Measurements from ENCODE around the gene TUBGCP4.

Gene TUBGCP4

DNA sequence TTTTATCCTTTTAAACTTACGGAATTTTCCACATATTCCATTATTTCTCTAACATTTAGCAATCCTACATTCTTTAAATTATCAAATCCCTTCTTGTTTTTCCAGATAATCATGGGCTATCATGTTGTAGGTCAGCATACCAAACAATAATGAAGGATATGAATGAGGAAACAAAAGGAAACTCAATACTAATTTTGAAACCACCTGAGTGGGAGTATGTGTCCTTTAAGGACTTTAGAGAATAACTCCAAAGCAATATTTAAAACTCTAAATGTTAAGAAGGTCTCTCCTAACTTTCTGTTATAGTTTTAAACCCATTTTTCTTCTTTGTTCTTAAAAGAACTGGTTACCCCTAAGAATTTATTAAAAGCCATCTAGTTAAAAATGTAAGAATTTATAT lies 79.1 kb downstream of the TUBGCP4 start:
- no peak overlapping the region for H3K4me3 ChIP-seq (ENCODE audit: low read depth, low read length)
- peaks cover 19% of the 10 kb centered on the region for H3K36me3 ChIP-seq (replicated peaks)
- no peak overlapping the region for H3K27ac ChIP-seq
- in situ Hi-C loops (cut with HindIII; ENCODE audit: low pct_ligation_motif_present, low sequenced_read_pairs): no loop called here
- no peak for DNase-seq
- no peaks in the 10 kb centered on the region for H3K27me3 ChIP-seq (replicated peaks)
- no peak for TF ChIP-seq CTCF (IDR thresholded peaks at IDR 0.05; ENCODE audit: low read depth, low read length, missing control alignments)
